NB4 (cell line): ENCODE data around the gene AMPD3.

Experiments
- DNase-seq: peaks from one replicate; pipeline ENCODE4 v3.0.0; 2010; ENCODE audit warnings: low read depth
- H3K4me3 ChIP-seq: one replicate; pipeline ENCODE4 v1.5.1; 2011; ENCODE audit warnings: mild to moderate bottlenecking, low read depth, low read length, moderate library complexity
- CTCF ChIP-seq: IDR thresholded peaks from one replicate; pipeline ENCODE4 v1.5.1; 2012; ENCODE audit warnings: low read depth, low read length
- MAX ChIP-seq: IDR thresholded peaks from 2 replicates; pipeline ENCODE4 v1.6.1; 2011; ENCODE audit warnings: low read depth, low read length
- MYC ChIP-seq: IDR thresholded peaks from 2 replicates; pipeline ENCODE4 v1.6.1; 2011; ENCODE audit warnings: low read depth, low read length
- POLR2A ChIP-seq: IDR thresholded peaks from 2 replicates; pipeline ENCODE4 v1.6.1; 2011; ENCODE audit warnings: mild to moderate bottlenecking; ENCODE audit not compliant: insufficient read length; ENCODE audit errors: extremely low read depth

Gene AMPD3

GRCh38 chr11:10440401-10440800 is 14.7 kb upstream of the AMPD3 start:
- TF ChIP-seq CTCF = no peak
- TF ChIP-seq POLR2A = no peak
- TF ChIP-seq MAX = no peak
- TF ChIP-seq MYC = no peak
- no peak overlapping the region for H3K4me3 ChIP-seq
- no peak for DNase-seq

- TF ChIP-seq MAX = no peak
- no peak for TF ChIP-seq CTCF
- TF ChIP-seq MYC = no peak
- TF ChIP-seq POLR2A = no peak
- no peak for DNase-seq
Observed at GRCh38 chr11:10441091-10441490, 14.0 kb upstream of the AMPD3 start.

GRCh38 chr11:10441652-10442503 is 13.2 kb upstream of the AMPD3 start:
- TF ChIP-seq CTCF (no peak), POLR2A (no peak), MYC (no peak), MAX (no peak)
- peak; percentile 80 for DNase-seq
- no peak overlapping the region for H3K4me3 ChIP-seq

More at GRCh38 chr11:10441091-10441490, 14.0 kb upstream of the AMPD3 start:
- no peak overlapping the region for H3K4me3 ChIP-seq

GRCh38 chr11:10443152-10443551 is 11.9 kb upstream of the AMPD3 start:
- peak; percentile 25 for DNase-seq
- no peak overlapping the region for H3K4me3 ChIP-seq
- TF ChIP-seq MYC = no peak

- TF ChIP-seq CTCF = no peak
- TF ChIP-seq MYC = no peak
- TF ChIP-seq POLR2A = no peak
- TF ChIP-seq MAX = no peak
- DNase-seq = peak; percentile 34
- no peak overlapping the region for H3K4me3 ChIP-seq
Observed at GRCh38 chr11:10443721-10444235, 11.3 kb upstream of the AMPD3 start.

- peak; percentile 43 for DNase-seq
- TF ChIP-seq MAX (no peak), POLR2A (no peak), MYC (no peak), CTCF (no peak)
- no peak overlapping the region for H3K4me3 ChIP-seq
Observed at GRCh38 chr11:10444725-10445315, 10.2 kb upstream of the AMPD3 start.
